Daoy (cell line): ENCODE results near the gene SNW1. TPM values are rescaled to one million over a fixed set of nuclear protein-coding genes. Genes with fewer than 3 reads are reported as not detected.
A peak's percentile ranks its signal among the peaks of the same experiment; 100 is the strongest.
"Not testable (repeated sequence)": the region's sequence is repeated elsewhere in the genome, so short reads cannot be mapped to it uniquely, and the experiment has no call there.

Source experiments
- DNase-seq: peaks from one replicate; pipeline ENCODE4 v3.0.0-alpha.2; 2015; ENCODE audit warnings: low read depth
- total RNA-seq: library from RNA; depleted of rRNA; stranded (reverse); fragments of >200 nt; shearing (Covaris generic); gene quantifications from 2 replicates; pipeline ENCODE4 v1.2.3, GENCODE V29; 2014; rRNA removed

The SNW1 gene
- 133 and 175 TPM in 2 replicates for total RNA-seq

DNA sequence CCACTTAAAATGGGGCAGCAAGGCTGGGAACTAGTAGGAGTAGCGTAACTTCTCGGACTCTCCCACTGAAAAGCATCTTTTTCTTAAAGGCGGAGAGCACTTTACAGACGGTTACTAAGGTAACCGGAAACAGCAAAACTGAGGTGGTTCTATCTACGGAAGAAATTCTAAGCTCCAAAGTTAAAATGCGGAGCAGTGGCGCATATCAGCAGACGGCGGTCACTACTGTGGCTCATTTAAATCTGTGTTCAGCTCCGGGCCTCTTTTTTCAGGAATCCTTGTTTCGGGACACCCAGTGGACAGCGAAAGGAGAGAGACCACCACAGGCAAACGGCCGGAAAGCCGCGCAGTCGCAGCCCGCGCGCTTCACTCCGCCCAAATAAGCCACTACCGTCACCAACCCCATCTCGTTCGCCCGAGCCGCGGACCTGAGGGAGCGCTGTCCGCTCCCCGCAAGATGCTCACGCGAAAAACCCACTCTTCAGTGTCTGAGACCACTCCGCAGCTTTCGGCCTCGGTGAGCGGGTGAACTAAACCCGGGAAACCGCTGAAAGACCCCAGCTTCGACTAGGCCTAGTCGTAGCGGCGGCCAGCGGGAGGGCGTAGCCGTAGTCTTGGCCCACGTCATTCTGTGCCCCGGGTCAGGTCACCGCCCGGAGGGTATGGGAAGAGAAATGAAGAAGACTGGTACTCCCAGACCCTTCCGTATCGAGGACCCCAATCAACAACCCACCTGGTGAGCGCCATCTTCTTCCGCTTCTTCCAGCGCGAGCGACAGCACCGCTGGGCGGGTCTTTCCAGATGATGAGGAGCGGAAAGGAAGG lies at the start of gene SNW1:
Gene SNW1, minus strand, starts transcription at position 776 of the 824 bp plus-strand sequence. Its CDS starts 29 bp downstream, at position 747.
- DNase-seq, result peak; percentile 97

DNA sequence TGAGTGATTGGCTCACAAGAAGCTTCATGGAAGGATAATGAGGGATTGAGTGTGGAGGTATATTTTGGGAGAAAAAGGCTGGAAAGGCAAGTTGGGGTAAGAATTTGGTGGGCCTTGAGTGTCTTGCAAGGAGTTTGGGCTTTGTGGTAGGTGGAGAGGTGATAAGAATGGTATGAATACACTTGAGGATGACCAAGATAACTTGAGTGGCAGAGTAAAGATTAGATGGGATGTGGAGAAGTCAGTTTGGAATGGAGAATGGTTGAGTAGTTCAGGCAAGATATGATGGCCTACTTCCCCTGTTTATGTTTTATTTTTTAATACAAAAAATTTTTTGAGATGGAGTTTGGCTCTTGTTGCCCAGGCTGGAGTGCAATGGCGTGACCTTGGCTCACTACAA lies 48.1 kb upstream of the SNW1 start:
- no peak for DNase-seq

DNA sequence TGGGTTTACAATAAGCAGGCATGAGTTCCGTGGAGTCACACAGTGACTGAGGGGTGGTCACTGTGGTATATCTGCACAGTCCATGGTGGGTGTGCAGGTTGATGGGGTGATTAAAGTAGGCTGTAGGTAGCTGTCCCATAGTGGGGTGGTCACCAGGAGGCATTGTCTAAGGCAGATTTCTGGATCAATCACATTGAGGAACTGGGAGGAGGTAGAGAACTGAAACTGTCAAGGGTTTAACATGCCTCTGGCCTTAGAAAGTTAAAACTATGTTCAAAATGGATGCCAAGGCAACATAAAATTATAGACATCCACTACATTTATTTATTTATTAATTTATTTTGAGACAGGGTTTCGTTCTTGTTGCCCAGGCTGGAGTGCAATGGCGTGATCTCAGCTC lies 47.3 kb upstream of the SNW1 start:
- DNase-seq, result no peak

DNA sequence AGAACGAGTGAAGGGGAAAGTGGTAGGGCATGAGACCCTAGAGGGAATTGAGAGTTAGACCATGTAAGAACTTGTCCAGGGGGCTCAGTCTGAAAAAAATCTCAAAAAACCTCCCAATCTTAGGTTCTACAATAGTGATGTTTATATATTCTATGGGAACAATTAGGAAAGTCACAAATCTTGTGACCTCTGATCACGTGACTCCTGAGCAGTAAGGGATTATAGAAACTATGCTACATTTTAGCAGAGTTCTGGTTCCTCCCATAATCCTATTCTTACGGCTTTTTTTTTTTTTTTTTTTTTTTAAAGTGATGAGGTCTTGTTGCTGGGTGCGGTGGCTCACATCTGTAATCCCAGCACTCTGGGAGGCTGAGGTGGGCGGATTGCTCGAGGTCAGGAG lies 44.8 kb upstream of the SNW1 start:
- no peak for DNase-seq

DNA sequence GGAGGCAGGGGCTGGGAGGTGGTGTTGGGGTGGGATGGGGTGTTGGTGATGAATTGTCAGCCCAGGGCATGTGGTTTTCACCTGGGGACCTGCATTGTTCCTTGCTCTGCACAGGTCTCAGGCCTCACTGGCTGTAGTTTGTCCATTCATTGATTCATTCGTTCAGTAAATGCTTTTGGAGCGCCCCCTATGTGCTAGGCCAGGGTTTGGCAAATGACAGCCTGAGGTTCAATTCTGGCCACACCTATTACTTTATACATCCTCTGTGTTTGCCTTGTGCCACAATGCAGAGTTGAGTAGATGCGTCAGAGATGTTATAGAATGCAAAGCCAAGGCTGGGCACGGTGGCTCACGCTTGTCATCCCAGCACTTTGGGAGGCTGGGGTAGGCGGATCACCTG lies 43.6 kb upstream of the SNW1 start:
- DNase-seq, result peak; percentile 54

DNA sequence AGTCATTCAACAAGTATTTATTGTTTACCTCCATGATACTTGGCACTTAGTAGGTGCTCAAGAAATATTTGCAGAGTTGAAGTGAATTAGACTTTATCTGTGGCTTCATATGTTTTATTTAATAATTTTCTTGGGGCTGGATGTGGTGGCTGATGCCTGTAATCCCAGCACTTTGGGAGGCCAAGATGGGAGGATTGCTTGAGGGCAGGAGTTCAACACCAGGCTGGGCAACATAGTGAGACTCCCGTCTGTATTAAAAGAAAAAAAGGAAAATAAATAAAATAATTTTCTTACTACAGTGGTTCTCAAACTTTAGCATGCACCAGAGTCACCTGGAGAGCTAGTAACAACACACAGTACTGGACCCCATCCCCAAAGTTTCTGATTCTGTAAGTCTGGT lies 39.9 kb upstream of the SNW1 start:
- no peak for DNase-seq

DNA sequence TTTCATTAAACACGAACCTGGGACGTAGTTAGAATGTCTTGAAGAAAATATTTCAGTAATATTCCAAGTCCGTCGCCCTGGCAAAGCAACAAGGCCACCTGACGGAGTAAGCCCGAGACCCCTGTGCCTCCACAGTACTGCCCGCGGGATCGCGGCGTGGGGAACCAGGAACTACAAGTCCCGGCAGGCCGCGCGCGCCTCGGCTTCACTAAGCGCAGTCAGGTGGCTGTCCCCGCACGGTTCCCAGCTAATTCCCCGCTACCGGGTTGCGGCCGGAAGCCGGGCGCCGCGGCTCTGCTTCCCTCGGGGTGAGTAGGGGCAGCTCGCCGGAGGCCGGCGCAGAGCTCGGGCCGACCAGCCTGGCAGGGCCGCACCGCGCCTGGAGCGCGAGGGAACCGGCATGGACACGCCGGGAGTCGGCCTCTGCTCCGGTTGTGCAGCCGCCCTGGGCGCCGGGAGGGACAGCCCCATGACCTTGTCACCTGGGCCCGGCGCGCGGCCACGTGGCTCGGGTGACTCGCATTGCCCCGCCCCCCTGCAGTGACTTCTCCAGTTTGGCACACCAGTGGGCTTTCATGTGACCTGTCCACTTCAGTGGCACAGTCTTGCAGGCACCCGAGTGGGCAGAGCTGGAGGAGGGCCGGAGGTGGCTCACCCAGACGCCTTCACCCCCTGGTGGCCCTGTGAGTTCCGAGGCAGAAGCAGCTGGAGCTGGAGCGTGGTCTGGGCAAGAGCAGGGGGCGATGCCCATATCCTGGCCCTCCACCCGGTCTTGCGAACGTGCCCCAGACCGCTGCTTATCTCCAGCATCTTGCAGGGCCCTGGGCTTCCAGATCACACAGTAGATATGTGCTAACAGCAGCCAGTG lies 39.1 kb upstream of the SNW1 start, which contains the start of gene ADCK1:
Gene ADCK1, plus strand, starts transcription at position 247 of the 868 bp plus-strand sequence. CDS start 18,870 bp downstream, outside the sequence.
- DNase-seq, result peak; percentile 89

DNA sequence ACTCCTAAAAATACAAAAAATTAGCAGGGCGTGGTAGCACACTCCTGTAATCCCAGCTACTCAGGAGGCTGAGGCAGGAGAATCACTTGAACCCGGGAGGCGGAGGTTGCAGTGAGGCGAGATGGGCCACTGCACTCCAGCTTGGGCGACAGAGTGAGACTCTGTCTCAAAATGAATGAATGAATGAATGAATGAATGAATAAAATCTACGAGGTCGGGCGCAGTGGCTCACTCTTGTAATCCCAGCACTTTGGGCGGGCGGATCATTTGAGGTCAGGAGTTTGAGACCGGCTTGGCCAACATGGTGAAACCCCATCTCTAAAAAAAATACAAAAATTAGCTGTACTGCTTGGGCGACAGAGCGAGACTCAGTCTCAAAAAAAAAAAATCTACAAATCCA lies 38.5 kb upstream of the SNW1 start:
- not testable (repeated sequence) for DNase-seq

DNA sequence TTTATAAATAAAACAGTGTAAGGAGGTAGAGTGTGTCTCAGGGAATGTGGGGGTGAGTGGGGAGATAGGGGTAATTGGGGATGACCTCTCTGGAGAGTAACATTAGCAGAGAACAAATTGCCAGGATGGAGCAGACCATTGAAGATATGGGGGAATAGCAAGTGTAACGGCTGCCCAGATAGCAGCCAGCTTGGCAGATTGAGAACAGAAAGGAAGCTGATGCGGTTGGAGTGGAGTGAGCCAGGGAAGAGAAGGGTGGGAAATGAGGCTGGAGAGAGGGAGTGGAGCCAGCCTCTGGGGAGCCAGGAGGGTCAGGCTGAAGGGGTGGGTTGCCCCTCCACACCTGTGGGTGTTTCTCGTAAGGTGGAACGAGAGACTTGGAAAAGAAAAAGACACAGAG lies 33.4 kb upstream of the SNW1 start:
- DNase-seq, result no peak

DNA sequence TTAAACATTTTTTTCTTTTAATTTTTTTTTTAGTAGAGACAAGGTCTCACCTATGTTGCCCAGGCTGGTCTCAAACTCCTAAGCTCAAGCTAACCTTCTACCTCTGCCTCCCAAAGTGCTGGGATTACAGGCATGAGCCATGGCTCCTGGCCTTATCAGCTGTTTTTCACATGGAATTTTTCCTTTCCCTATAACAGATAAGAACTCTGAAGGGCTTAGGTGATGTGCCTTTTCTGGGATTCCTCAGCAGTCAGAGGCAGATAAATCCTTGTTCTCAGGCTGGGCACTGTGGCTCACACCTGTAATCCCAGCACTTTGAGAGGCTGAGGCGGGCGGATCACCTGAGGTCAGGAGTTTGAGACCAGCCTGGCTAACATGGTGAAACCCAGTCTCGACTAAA lies 32.3 kb upstream of the SNW1 start:
- DNase-seq, result not testable (repeated sequence)

DNA sequence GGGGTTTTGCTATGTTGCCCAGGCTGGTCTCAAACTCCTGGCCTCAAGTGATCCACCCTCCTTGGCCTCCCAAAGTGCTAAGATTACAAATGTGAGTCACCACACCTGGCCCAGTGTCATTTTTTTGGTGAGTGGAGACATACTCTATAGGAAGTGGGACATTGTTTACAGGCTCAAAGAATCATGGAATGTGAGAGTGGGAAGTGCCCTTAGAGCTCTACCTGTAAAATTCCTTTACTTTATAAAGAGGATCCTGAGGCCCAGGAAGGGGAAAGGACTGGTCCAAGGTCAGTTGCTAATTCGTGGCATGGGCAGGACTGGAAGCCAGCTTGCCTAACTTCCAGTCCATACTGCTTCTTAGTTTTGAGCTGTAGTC lies 30.3 kb upstream of the SNW1 start:
- no peak for DNase-seq

DNA sequence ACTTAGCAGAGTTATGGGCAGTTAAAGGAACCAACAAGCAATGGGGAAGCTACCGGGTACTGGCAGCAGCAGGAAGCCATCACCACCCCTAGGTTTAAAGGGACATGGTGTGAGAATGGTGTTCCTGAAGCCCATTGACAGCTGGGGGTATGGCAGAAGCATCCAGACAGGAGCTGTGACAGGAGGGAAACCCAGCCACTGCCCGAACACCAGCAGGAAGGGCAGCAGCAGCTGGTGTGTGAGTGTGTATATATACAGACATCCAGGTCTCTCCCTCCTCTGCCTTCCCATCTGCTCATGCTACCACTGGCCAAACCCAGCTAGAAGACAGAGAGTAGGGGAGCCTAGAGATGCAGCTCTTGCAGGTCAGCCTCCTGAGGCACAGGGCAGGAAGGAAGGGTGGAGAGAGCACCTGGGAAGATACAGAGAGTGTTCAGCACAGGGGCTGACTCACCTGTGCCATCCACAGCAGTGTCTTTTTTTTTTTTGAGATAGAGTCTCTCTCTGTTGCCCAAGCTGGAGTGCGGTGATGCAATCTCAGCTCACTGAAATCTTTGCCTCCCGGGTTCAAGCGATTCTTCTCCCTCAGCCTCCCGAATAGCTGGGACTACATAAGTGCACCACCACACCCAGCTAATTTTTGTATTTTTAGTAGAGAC lies 29.7 kb upstream of the SNW1 start:
- no peak for DNase-seq

DNA sequence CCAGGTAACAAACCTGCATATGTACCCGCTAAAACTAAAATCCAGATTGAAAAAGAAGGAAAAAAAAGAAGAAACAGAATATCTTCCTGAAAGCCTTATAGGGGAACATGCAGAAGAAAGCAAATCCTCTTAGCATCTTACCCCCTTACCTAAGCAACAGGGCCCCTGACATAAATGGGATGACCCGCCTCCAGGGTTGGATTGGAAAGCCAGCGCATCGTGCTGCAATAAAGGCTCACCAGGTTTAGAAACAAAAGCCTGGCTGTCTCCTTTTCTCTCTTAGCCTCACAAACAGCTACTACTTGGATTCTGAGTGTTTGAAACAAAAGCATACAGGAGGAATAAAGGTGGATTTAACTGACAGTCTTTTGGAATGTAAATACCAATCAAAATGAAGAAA lies 25.2 kb upstream of the SNW1 start:
- DNase-seq, result no peak

DNA sequence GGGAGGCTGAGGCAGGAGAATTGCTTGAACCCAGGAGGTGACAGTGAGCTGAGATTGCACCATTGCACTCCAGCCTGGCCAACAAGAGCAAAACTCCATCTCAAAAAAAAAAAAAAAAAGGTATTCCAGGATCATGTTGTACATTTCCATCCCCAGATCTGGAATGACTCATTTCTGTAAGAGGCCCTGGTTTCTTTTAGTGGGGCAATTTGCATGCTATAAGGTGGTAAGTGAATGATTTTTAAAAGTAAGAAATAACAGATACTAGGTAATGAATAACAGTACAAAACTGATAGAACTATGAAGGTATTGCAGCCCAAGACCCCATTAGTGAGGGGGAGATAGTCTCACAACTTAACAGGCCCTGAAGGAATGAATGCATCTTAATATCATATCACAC lies 21.2 kb upstream of the SNW1 start:
- DNase-seq, result no peak

DNA sequence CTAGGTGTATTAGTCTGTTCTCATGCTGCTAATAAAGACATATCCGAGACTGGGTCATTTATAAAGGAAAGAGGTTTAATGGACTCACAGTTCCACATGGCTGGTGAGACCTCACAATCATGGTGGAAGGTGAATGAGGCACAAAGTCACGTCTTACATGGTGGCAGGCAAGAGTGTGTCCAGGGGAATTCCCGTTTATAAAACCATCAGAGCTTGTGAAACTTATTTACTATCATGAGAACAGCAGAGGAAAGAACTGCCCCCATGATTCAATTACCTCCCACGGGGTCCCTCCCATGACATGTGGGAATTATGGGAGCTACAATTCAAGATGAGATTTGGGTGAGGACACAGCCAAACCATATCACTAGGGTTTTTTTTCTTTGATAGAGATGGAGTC lies 13.0 kb upstream of the SNW1 start:
- not testable (repeated sequence) for DNase-seq

DNA sequence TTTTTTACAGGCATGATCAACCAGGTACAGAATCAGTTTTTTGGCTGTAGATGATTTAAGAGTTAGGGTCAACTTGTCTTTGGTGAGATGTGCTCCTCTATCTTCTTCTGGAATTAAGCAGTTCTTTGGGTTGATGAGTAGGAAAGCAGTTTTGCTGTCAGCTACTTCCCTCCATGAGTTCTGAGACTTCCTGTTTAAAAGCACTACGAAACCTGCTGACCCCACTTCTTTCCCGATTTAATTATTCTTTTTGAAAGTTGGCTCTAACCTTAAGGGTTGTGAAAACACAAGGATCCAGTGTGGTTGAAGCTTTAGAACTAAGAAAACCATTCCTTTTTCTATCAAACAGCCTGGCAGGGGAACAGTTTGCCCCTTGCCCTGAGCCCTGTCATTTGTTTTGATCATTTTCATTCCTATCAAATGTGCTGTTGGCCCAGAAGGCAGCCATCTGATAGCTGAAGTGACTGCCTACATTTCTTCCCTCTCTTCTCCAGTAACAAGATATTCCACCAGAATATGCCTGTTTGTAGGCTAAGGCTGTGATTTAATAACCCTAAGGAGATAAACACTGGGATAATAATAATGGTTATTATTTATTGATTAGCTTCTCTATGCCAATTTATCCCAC lies 7.6 kb upstream of the SNW1 start:
- DNase-seq, result not testable (repeated sequence)

DNA sequence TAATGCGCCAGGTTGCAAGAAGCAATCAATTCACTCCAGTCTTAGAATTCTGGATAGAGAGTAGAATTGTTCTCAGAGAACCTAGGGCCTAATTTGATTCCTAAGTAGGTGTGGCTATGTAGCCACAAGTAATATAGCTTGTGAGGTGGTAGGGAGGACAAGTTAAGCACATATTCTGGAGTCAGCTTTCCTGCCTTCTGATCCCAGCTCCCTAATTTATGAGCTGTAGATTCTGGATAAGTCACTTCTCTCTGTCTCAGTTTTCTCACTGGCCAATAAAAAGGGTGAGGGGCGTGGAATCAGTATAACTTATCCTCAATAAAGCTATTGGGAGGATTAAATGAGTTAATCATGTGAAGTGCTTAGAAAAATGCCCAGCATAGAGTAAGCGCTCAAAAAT lies 3.0 kb upstream of the SNW1 start:
- no peak for DNase-seq

DNA sequence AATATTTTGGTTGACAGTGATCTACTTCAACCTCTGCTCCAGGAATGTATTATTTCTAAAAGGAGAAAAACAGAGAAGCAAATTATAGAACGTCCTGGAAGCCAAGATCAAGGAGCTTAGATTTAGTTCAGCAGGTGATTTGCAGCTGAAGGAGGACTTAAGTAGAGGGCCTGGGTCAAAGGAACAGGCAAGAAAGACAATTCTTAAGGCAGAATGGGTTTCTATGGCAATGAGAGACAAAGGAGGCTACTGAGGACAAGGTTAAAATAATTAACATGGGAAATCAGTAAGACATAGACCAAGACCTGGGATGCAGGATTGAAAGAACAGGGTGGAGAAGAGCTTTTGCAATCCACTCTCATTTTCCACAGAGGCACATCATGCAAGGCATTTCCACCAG lies 2.4 kb upstream of the SNW1 start:
- DNase-seq, result no peak

DNA sequence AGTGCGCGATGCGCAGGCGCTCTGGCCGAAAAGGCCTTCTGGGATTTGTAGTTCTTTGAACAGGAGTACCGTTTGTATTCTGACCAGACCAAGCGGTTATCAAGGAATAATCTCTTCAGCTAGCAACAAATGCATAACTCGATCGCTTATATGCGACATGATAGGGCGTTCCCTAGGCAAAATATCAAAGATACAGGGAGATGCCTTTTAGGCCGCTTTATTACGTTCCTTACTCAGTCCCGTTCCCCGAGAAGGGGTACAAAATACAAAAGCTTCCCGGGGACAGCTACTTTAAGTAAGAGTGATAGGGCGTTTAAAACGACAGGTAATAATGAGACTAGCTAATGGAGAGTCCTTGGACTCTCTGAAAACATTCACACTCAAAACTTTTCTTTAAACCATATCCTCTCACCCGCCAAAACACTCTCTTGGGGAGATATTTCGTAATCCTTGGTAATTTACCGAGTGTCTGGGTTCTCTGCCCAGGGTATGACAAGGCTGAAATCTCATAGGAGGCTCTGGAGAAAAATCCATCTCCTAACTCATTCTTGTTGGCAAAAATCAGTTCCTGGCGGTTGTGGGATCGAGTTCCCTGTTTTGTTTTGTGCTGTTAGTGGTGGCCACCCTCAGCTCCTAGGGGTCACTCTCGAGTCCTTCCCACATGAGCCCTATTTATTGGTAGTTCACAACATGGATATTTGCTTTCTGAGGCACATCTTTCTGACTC lies 412 bp upstream of the SNW1 start:
- DNase-seq, result peak; percentile 49

DNA sequence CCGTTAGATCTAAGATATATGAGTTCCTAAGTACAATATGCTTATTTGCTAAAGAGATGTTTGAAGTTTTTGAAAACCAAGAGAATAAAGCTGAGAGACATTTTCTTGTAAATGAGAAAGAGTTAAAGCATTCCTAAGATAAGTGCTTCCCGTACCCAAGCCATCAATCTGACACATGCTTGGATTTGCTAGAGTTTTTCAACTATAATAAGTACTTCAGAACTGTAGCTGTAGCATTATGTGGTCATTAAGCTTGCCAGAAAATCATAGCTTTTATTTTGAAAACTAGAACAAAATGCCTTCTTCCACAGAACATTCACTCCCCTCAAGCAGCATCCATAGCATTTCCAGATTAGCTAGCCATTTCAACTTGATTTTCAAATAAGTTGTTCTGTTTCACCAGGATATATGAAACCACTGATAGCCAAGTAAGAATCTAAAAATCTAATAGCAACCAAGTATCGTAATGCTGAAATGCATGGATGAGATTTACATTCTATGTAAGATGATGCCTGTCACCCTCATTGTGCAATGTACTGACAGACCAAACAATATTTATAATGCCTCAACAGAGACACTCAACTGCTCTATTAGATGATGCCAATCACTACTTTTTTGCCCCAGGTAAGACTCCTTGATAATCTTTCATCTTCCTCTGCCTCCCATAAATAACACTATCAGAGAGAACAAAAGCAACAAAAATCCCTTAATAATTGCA lies 8.0 kb downstream of the SNW1 start:
- no peak for DNase-seq
